CD4-positive, alpha-beta T cell treated with Interleukin-21 for 1 hour (primary cell): Measurements from ENCODE around the gene TRIM42.

ENCODE experiments used
- DNase-seq: peaks from one replicate; pipeline ENCODE4 v3.0.0-alpha.2; 2020

TRIM42 gene

GRCh38 chr3:140677764-140678163, at the start of gene TRIM42:
TSS of gene TRIM42 (plus strand) at chr3:140678064. CDS start at chr3:140678230, 166 bp downstream.
- DNase-seq: no peak

- DNase-seq: no peak
These were observed 49.3 kb upstream of the TRIM42 start for GRCh38 chr3:140628606-140629005.

- no peak for DNase-seq
These were observed 48.3 kb upstream of the TRIM42 start for GRCh38 chr3:140629357-140630137.

- DNase-seq: no peak
These were observed 47.5 kb upstream of the TRIM42 start for GRCh38 chr3:140630366-140630765.

GRCh38 chr3:140630866-140631265, 47.0 kb upstream of the TRIM42 start:
- DNase-seq: no peak

- no peak for DNase-seq
These were observed 42.6 kb upstream of the TRIM42 start for GRCh38 chr3:140635276-140635675.

- DNase-seq: no peak
These were observed 41.3 kb upstream of the TRIM42 start for GRCh38 chr3:140636406-140637138.

- DNase-seq: no peak
These were observed 26.6 kb upstream of the TRIM42 start for GRCh38 chr3:140651287-140651686.

GRCh38 chr3:140655678-140656077, 22.2 kb upstream of the TRIM42 start:
- no peak for DNase-seq

- no peak for DNase-seq
These were observed 13.8 kb upstream of the TRIM42 start for GRCh38 chr3:140664111-140664510.

GRCh38 chr3:140682586-140682985, 4.7 kb downstream of the TRIM42 start:
- DNase-seq: no peak

- DNase-seq: no peak
These were observed 8.3 kb downstream of the TRIM42 start for GRCh38 chr3:140686128-140686527.

- DNase-seq: no peak
These were observed 9.1 kb downstream of the TRIM42 start for GRCh38 chr3:140686948-140687347.

- no peak for DNase-seq
These were observed 17.6 kb downstream of the TRIM42 start for GRCh38 chr3:140695361-140696061.

- DNase-seq: no peak
These were observed 21.8 kb downstream of the TRIM42 start for GRCh38 chr3:140699516-140700231.

GRCh38 chr3:140702281-140702680, 24.4 kb downstream of the TRIM42 start:
- no peak for DNase-seq

- DNase-seq: no peak
These were observed 25.6 kb downstream of the TRIM42 start for GRCh38 chr3:140703496-140703895.

GRCh38 chr3:140704733-140705132, 26.9 kb downstream of the TRIM42 start:
- no peak for DNase-seq

- no peak for DNase-seq
These were observed 28.1 kb downstream of the TRIM42 start for GRCh38 chr3:140705954-140706353.

- no peak for DNase-seq
These were observed 28.5 kb downstream of the TRIM42 start for GRCh38 chr3:140706360-140706759.

- no peak for DNase-seq
These were observed 31.0 kb downstream of the TRIM42 start for GRCh38 chr3:140708815-140709214.

- DNase-seq: no peak
These were observed 31.9 kb downstream of the TRIM42 start for GRCh38 chr3:140709751-140710150.
